Activated CD8-positive, alpha-beta T cell treated with anti-CD3 and anti-CD28 coated beads for 36 hours (primary cell): ENCODE data around the gene ANKRD2. TPM values are rescaled to one million over a fixed set of nuclear protein-coding genes. Genes with fewer than 3 reads are reported as not detected.
A peak's percentile ranks its signal among the peaks of the same experiment; 100 is the strongest.
"Not testable (repeated sequence)": the region's sequence is repeated elsewhere in the genome, so short reads cannot be mapped to it uniquely, and the experiment has no call there.

Source experiments
- ATAC-seq: fragments of 200-7000 bp; cut with Tn5 transposase; one replicate; pipeline ENCODE4 v1.10.0; 2021; ENCODE audit warnings: mild to moderate bottlenecking, moderate library complexity
- CTCF ChIA-PET: fragments of 350-600 bp; sonication (Branson Sonifier 250); formaldehyde crosslinking; loops from one replicate; lab custom pipeline; 2021; ENCODE audit warnings: antibody characterized with exemption; lab: Charles Lee
- POLR2A ChIA-PET: fragments of 350-600 bp; sonication (Branson Sonifier 250); formaldehyde crosslinking; loops from one replicate; lab custom pipeline; 2021; ENCODE audit warnings: antibody characterized with exemption; lab: Charles Lee
- DNase-seq: peaks from one replicate; pipeline ENCODE4 v3.0.0-alpha.2; 2020
- H3K27ac Mint-ChIP-seq: one replicate; pipeline ENCODE4 v1.8.0; 2021; ENCODE audit warnings: mild to moderate bottlenecking, mixed read lengths
- H3K27me3 Mint-ChIP-seq: one replicate; pipeline ENCODE4 v1.8.0; 2021; ENCODE audit warnings: mixed read lengths
- H3K36me3 Mint-ChIP-seq: one replicate; pipeline ENCODE4 v1.8.0; 2021; ENCODE audit warnings: low read depth, mixed read lengths
- H3K4me1 Mint-ChIP-seq: one replicate; pipeline ENCODE4 v1.8.0; 2021; ENCODE audit warnings: low read depth, mixed read lengths
- H3K4me3 Mint-ChIP-seq: one replicate; pipeline ENCODE4 v1.8.0; 2021; ENCODE audit warnings: mild to moderate bottlenecking, moderate library complexity, mixed read lengths
- H3K9me3 Mint-ChIP-seq: one replicate; pipeline ENCODE4 v1.8.0; 2021; ENCODE audit warnings: mixed read lengths
- CTCF ChIP-seq: fragments of 200-600 bp; IDR thresholded peaks from one replicate; pipeline ENCODE4 v1.8.0; 2022; ENCODE audit warnings: antibody characterized with exemption, mild to moderate bottlenecking
- intact Hi-C: fragments of 100-400 bp; cut with micrococcal nuclease; formaldehyde crosslinking; loops from one replicate; pipeline ENCODE4 v1.10.0; 2022
- total RNA-seq, 2 experiments: library from RNA; stranded (reverse); gene quantifications; one replicate each; pipeline ENCODE4 v1.2.3, GENCODE V29; 2021

The ANKRD2 gene
- total RNA-seq, 2 experiments from 2014 or later: not detected

GRCh38 chr10:97549587-97550322 is 22.8 kb upstream of the ANKRD2 start:
- CTCF ChIA-PET: interaction anchor here (0.8 to 1.9 kb wide), 2 partner anchors 15 to 23 kb away, joined by 3 to 6 read pairs; partner anchors contain the start of gene ANKRD2
- no peak for TF ChIP-seq CTCF
- H3K27me3 Mint-ChIP-seq: no peaks in the 10 kb centered on the region
- H3K4me3 Mint-ChIP-seq: no peak overlapping the region
- ATAC-seq: no peak
- H3K36me3 Mint-ChIP-seq: no peaks in the 10 kb centered on the region
- intact Hi-C loops: loop anchor here (2.0 kb wide), 1 partner anchor 85 kb away; no protein-coding TSS in a partner anchor
- no peak for DNase-seq
- H3K9me3 Mint-ChIP-seq: no peaks in the 10 kb centered on the region
- POLR2A ChIA-PET: interaction anchor here (0.7 kb wide), 1 partner anchor 60 kb away, joined by 3 read pairs; no protein-coding TSS in a partner anchor
- H3K27ac Mint-ChIP-seq: no peak overlapping the region
- H3K4me1 Mint-ChIP-seq: peaks cover 1% of the 10 kb centered on the region

DNA sequence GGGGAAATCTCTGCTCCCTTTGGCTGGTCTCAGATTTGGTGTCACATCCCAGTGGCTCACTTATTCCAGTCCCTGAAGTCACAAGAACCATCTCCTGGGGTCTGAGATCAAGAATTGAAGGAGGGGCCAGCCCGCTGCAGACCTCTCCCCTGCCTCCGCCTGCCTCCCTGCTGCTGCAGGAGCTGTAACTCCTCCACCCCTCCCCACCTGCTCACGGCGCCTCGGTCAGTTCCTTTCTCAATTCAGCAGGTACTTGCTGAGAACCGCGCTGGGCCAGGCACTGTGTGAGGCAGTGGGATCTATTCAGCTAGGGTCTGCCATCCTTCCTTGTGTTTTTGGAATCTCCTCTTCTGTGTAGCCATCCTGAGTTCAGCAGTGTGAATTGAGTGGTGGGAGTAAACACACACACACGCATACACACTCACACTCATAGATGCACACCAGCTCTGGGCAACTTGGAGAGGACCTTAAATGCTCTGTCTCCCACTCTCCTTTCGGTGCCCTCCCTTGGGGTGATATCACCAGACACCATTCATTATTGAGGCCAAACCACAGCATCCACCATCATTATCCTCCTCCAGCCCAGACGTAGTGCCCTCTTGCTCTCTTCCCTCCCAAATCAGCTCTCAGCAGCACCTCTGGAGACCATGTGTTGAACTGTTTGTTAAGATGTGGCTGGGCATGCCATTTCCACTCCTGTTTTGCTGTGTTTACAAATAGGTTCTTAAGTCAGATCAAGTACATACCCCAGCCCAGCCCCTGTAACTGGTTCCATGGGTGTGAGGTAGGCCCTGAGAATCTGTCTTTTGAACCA is 22.0 kb upstream of the ANKRD2 start:
- Mint-ChIP-seq H3K27ac (no peak overlapping the region), H3K27me3 (no peaks in the 10 kb centered on the region)

DNA sequence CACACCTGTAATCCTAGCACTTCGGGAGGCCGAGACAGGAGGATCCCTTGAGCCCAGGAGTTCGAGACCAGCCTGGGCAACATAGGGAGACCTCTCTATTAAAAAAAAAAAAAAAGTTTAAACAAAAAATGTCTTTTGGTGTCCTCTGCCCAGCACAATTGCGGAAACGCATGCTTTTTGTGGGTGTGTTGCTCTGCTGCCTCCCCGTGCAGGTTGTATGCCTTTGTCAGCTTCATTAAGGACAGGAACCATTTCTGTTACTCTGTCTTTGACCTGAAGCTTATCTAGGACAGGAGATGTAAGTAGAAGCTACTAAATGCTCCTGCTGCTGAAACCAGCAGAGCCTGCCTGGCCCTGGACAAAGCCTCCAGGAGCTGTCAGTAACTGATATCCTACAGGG is 21.3 kb upstream of the ANKRD2 start:
- intact Hi-C loops: loop anchor here (2.0 kb wide), 1 partner anchor 86 kb away; no protein-coding TSS in a partner anchor
- DNase-seq (no peak), ATAC-seq (no peak)
- Mint-ChIP-seq H3K27me3 (no peaks in the 10 kb centered on the region), H3K4me1 (no peaks in the 10 kb centered on the region), H3K4me3 (no peak overlapping the region), H3K9me3 (no peaks in the 10 kb centered on the region), H3K27ac (no peak overlapping the region), H3K36me3 (no peaks in the 10 kb centered on the region)
- ChIA-PET POLR2A (no interaction called here), CTCF (interaction anchor here (1.9 to 3.9 kb wide), 4 partner anchors 12 to 90 kb away, joined by 6 to 21 read pairs (median 13); partner anchors contain the start of gene ANKRD2)
- TF ChIP-seq CTCF: no peak

More for the DNA sequence above, 22.0 kb upstream of the ANKRD2 start:
- Mint-ChIP-seq H3K9me3 (no peaks in the 10 kb centered on the region), H3K4me3 (no peak overlapping the region), H3K4me1 (no peaks in the 10 kb centered on the region), H3K36me3 (no peaks in the 10 kb centered on the region)
- intact Hi-C loops: loop anchor here (2.0 kb wide), 1 partner anchor 86 kb away; no protein-coding TSS in a partner anchor
- DNase-seq: no peak
- no peak for ATAC-seq
- POLR2A ChIA-PET: interaction anchor here (0.7 kb wide), 1 partner anchor 60 kb away, joined by 3 read pairs; no protein-coding TSS in a partner anchor
- TF ChIP-seq CTCF: no peak
- CTCF ChIA-PET: interaction anchor here (0.8 to 1.9 kb wide), 2 partner anchors 15 to 22 kb away, joined by 3 to 6 read pairs; partner anchors contain the start of gene ANKRD2

DNA sequence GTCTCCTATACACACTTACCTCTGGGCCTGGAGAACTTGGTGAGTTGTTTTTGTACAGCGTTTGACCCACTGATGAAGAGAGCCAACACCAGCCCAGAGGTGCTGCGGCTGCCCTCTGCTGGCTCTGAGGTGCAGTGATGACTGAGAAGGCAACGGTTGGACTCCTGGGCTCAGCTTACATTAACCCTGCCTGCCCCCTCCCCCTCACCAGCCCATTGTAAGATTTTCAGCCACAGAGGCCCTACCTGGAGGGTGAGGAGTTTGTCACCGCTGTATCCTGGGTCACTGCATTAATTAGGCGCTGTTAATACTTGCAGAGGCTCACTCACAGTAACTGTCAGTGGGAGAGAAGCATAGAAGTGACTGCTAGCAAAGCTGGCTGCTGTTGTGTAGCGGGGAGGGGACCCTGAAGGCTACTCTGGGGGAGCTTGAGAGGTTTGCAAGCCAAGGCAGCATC is 19.0 kb upstream of the ANKRD2 start:
- H3K4me3 Mint-ChIP-seq: no peak overlapping the region
- no peaks in the 10 kb centered on the region for H3K4me1 Mint-ChIP-seq
- intact Hi-C loops: no loop called here
- H3K36me3 Mint-ChIP-seq: no peaks in the 10 kb centered on the region
- H3K27me3 Mint-ChIP-seq: no peaks in the 10 kb centered on the region
- peak; percentile 99 for ATAC-seq
- peak; percentile 76 for DNase-seq
- POLR2A ChIA-PET: no interaction called here
- peak; percentile 74 for TF ChIP-seq CTCF
- CTCF ChIA-PET: interaction anchor here (0.7 to 3.9 kb wide), 26 partner anchors 8 to 153 kb away, joined by 3 to 54 read pairs (median 5); partner anchors contain the start of genes ANKRD2 and RRP12
- no peaks in the 10 kb centered on the region for H3K9me3 Mint-ChIP-seq
- no peak overlapping the region for H3K27ac Mint-ChIP-seq

GRCh38 chr10:97554336-97554735 is 18.2 kb upstream of the ANKRD2 start:
- H3K4me1 Mint-ChIP-seq, DNase-seq, H3K27ac Mint-ChIP-seq, H3K36me3 Mint-ChIP-seq, ATAC-seq, H3K27me3 Mint-ChIP-seq, H3K9me3 Mint-ChIP-seq, intact Hi-C loops, POLR2A ChIA-PET, H3K4me3 Mint-ChIP-seq: not testable (repeated sequence)
- CTCF ChIA-PET: interaction anchor here (0.8 to 3.9 kb wide), 23 partner anchors 8 to 153 kb away, joined by 3 to 54 read pairs (median 6); partner anchors contain the start of genes ANKRD2 and RRP12

GRCh38 chr10:97555541-97555940 is 17.0 kb upstream of the ANKRD2 start:
- H3K36me3 Mint-ChIP-seq, H3K4me1 Mint-ChIP-seq, DNase-seq, intact Hi-C loops, H3K4me3 Mint-ChIP-seq, H3K9me3 Mint-ChIP-seq, H3K27me3 Mint-ChIP-seq, ATAC-seq, POLR2A ChIA-PET, H3K27ac Mint-ChIP-seq: not testable (repeated sequence)
- CTCF ChIA-PET: interaction anchor here (1.3 to 3.8 kb wide), 6 partner anchors 10 to 155 kb away, joined by 3 to 54 read pairs (median 10); partner anchors contain the start of genes ANKRD2 and RRP12

DNA sequence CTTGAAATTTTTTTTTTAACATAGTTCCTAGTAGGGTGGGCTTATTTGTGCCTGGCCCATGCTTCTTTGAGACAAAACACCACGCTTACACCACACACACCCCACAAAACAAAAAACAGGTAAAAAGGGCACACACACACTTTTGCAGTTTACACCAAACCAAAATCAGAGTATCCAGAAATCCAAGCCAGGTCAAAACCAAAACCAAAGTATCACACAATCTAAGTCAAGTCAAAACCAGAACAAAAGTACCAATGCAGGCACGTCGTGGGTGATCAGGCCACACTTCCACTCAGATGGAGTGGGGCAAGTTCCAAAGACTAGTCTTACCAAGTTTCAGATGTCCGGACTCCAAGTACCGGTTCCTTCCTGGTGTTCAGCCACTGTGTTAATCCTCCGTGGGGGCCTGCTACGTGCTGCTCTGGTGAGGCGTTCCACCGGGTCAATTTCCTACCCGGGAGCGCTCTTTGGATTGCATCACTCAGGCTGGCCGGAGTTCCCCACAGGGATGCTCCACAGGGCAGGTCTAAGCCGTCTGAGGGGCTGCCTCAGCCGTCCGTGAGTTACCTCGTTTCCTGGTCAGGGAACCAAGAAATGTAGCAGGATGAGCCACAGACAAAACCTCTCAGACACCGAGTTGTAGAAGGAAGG is 11.7 kb upstream of the ANKRD2 start:
- CTCF ChIA-PET, H3K27me3 Mint-ChIP-seq: not testable (repeated sequence)

More for the DNA sequence above, 11.7 kb upstream of the ANKRD2 start:
- H3K27ac Mint-ChIP-seq, H3K4me3 Mint-ChIP-seq, DNase-seq, H3K4me1 Mint-ChIP-seq, intact Hi-C loops, H3K9me3 Mint-ChIP-seq, POLR2A ChIA-PET, H3K36me3 Mint-ChIP-seq, ATAC-seq: not testable (repeated sequence)
